Fibroblast of mammary gland (primary cell): ENCODE measurements around the gene KIF16B.

ENCODE experiments used
- DNase-seq: peaks from one replicate; pipeline ENCODE4 v3.0.0-alpha.2; 2010; ENCODE audit warnings: low read depth
- H3K4me3 ChIP-seq: 2 replicates; pipeline ENCODE4 v1.5.1; 2011; ENCODE audit warnings: low read depth, mild to moderate bottlenecking, low read length, moderate library complexity; ENCODE audit not compliant: control insufficient read depth
- TF ChIP-seq, protein P1 (sequence below): conservative IDR thresholded peaks from 2 replicates; pipeline ENCODE4 v1.5.1; 2011; ENCODE audit warnings: low read depth, low read length, inconsistent platforms; ENCODE audit not compliant: control insufficient read depth, insufficient read depth

KIF16B gene

GRCh38 chr20:16327606-16328005 is 245.6 kb downstream of the KIF16B start:
- H3K4me3 ChIP-seq: no peak overlapping the region
- DNase-seq: no peak
- TF ChIP-seq, protein P1, sequence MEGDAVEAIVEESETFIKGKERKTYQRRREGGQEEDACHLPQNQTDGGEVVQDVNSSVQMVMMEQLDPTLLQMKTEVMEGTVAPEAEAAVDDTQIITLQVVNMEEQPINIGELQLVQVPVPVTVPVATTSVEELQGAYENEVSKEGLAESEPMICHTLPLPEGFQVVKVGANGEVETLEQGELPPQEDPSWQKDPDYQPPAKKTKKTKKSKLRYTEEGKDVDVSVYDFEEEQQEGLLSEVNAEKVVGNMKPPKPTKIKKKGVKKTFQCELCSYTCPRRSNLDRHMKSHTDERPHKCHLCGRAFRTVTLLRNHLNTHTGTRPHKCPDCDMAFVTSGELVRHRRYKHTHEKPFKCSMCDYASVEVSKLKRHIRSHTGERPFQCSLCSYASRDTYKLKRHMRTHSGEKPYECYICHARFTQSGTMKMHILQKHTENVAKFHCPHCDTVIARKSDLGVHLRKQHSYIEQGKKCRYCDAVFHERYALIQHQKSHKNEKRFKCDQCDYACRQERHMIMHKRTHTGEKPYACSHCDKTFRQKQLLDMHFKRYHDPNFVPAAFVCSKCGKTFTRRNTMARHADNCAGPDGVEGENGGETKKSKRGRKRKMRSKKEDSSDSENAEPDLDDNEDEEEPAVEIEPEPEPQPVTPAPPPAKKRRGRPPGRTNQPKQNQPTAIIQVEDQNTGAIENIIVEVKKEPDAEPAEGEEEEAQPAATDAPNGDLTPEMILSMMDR: no peak

DNA sequence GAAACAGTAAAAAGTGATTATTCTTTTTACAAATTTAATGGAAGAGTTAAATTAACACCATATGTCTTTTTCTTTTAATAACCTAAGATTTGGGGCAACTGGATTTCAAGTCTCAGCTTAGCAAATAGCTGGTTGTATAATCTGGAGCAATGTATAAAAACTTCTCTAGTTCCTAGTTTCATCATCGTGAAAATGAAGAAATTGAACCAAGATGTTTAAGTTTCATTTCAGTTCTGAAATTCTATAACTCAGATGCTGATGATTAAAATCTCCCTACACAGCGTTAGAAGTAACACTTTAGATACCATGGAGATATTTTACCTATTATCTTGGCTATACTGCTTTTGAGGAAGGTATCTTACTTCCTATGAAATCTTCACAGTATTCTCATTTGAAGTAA is 252.0 kb downstream of the KIF16B start:
- TF ChIP-seq, protein P1: no peak
- DNase-seq: no peak
- H3K4me3 ChIP-seq: no peak overlapping the region

GRCh38 chr20:16317445-16318362 is 255.5 kb downstream of the KIF16B start:
- no peak overlapping the region for H3K4me3 ChIP-seq
- TF ChIP-seq, protein P1: no peak
- DNase-seq: no peak

- TF ChIP-seq, protein P1: no peak
- no peak for DNase-seq
- H3K4me3 ChIP-seq: no peak overlapping the region
Measured at GRCh38 chr20:16316513-16316912, 256.7 kb downstream of the KIF16B start.

DNA sequence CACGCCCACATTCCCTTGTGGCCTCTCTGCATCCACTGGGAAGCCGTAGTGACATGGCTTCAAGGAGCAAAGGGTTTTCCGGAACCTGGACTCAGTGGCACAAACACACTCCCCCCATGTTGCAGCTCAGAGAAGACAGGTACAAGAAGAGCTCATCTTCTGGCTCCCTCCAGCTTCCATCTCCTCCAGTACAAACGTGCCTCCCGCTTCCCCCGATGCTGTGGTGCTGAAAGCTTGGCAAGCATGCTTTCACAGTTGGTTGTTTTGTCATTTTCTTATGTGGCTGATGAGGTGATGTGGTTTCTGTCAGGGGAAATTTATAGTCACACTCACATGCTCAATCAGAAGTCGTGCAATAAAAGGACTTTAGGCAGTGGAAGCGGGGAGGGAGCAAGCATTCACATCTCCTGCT is 258.5 kb downstream of the KIF16B start:
- no peak for DNase-seq
- TF ChIP-seq, protein P1: no peak
- H3K4me3 ChIP-seq: no peak overlapping the region

GRCh38 chr20:16314320-16314719 is 258.9 kb downstream of the KIF16B start:
- TF ChIP-seq, protein P1: no peak
- H3K4me3 ChIP-seq: no peak overlapping the region
- no peak for DNase-seq
